Iris pigment epithelial cell (primary cell): ENCODE data around the gene SLC6A2.

Experiments
- DNase-seq: peaks from one replicate; pipeline ENCODE4 v3.0.0-alpha.2; 2011; ENCODE audit warnings: low read depth

SLC6A2 gene

GRCh38 chr16:55647798-55648197 lies 8.0 kb upstream of the SLC6A2 start:
- no peak for DNase-seq

- no peak for DNase-seq
Measured at GRCh38 chr16:55651841-55652824, 3.7 kb upstream of the SLC6A2 start.

DNA sequence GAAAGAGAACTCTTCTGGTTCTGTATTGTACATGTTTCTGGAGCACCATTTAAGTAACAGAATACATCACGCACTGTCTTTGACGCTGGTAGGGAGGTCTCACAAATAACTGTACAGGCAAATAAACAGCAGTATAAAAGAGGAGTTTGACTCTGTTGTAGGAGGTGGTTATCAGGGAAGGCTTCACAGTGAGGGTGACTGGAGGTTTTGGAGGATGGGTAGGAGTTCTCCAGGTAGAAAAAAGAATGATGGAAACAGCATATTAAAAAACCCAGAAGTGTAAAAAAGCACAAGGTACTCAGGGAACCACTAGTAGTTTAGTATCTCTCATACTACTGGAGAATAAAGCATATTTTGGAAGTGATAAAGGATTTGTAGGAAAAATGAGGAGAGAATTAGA lies 2.7 kb upstream of the SLC6A2 start:
- no peak for DNase-seq

DNA sequence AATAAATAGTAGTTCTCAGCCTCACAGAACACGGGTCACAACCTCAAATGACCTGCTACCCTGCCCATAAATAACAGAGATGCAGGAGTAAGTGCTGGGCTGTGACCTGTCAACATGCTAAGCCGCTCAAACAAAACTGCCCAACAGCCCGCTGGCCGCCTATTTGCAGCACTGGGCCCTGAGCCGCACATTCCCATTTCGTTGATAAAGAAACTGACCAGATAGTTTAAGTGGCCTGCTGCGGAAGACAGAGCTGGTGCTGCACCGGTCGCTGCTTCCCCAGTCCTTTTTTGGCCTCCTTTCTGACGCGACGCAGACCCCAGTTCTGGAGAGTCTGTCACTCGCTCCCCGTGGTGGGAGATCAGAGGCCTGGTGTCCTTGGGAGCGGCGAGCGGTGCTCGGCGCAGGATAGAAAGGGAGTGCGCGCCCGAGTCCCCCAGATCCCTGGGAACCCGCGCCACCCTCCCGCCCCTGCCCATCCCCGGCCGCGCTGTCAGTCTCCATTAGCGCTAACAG lies 349 bp upstream of the SLC6A2 start:
- DNase-seq: no peak

- DNase-seq: no peak
Measured at GRCh38 chr16:55656691-55657092, 904 bp downstream of the SLC6A2 start.

- no peak for DNase-seq
Measured at GRCh38 chr16:55657616-55658015, 1.8 kb downstream of the SLC6A2 start.

DNA sequence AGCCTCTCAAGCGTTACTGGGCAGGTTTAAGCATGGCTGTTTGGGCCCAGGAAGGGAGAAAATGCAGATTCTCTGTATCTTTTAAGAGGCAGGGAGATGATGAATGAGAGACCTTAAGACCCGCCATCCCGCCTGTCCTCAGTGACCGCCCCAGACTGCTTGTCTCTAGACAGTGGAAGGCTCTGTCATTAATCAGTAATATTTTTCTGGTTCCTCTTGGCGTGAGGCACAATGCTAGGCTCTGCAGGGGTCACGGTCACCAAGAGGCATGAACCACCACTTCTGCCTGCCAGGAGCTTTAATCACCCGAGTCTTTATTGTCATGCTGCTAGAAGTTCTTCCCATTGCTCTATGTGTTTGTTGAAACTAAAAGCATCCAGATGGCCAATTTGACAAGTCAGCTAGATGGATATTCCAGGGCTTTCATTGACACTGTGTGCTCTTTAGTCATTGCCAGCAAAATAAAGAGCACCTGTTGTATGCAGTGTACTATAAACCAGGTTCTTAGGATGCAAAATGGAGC lies 3.2 kb downstream of the SLC6A2 start:
- DNase-seq: no peak

DNA sequence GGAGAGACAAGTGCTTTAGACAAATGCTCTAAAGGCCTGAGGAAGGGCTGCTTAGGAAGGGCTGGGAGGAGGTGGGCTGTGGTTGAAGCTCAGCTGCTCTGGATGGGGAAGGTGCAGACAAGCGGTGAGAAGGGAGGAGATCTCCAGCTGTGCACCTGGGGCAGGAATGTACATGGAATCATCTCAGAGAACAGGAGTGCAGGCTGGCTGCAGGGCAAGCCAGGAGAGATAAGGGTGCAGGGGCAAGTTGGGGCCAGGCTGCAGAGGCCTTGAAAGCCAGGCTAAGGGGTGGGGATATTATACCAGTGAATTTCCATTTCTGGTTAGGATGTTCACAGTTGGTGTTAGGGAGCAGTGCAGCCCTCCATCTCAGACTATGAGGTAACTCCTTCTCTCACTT lies 4.2 kb downstream of the SLC6A2 start:
- DNase-seq: no peak

DNA sequence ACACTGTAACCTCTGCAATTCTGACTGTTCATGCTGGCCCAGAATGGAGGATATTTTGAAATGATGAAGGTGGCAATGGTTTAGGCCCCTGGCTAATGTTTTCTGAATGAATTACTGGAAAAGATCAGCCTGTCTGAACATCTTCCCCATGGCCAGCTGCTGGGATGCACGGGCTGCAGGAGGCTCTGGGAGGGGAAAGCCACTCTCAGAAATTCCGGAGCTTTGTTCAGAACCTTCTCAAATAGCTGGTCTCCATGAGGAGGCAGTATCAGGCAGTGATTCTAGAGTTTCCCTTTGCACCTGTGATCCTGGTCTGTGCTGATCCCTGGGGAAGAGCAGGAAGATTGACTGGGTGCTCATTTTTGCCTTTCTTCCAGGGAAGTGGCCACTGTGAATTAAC lies 5.0 kb downstream of the SLC6A2 start:
- DNase-seq: no peak

GRCh38 chr16:55661941-55662643 lies 6.3 kb downstream of the SLC6A2 start:
- no peak for DNase-seq

- no peak for DNase-seq
Measured at GRCh38 chr16:55662644-55663031, 6.8 kb downstream of the SLC6A2 start.

- DNase-seq: no peak
Measured at GRCh38 chr16:55663225-55663624, 7.4 kb downstream of the SLC6A2 start.

DNA sequence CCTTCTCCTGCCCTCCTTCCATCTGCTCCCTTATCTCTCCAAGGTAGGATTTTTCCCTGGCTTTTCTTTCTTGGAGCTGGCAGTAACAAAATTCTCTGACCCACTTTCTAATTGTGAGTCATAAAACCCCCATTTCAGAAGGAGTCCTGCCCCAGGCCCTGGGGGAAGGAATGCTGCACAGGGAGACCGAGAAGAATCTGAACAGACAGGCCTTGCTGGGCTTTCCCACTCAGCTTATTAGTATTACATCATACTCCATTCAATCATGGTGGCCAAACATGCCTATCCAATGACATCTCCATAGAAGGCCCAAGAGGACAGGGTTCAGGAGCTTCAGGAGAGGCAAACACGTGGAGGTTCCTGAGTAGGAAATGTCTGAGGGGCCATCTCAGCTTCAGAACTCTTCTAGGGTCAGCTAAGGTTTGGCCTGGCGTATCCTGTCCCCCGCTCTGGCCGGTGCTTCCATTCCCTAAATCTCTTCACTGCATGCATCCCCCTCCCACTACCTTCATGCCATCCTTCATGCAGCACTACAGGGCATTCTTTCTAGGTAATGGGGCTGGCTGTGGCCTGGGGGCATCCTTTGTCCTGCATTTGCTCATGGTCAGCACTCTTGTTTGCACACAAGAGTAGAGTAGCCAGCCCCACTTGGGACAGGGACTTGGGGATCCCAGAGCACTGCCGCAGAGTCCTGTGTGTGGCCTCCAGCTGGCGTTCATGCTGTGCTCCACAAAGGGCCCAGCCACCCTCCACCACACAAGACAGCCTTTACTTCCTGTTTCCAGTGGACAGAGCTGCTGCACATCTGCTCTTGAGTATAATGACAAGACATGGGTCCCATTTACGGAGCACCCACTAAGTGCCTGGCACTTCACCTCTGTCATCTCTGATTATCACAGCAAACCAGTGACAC lies 8.2 kb downstream of the SLC6A2 start:
- no peak for DNase-seq

GRCh38 chr16:55664786-55665407 lies 9.1 kb downstream of the SLC6A2 start:
- DNase-seq: no peak

DNA sequence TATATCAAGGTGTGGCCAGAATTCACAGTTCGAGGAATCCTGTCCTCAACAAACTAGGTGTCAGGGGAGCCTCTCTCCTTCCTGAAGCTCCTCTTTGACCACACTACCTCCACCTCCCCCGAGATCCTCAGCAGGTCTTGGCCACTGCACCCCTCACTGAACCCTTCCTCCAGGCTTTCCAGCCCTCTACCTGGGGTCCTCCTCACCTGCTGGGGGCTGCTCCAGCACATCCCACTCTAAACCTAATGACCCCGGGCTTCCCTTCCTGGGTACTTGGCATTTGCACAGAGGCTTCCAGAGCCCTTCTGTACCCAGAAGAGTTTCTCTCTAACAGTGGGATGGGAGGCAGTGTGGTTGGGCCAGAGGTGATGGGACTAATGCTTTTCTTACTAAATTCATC lies 9.7 kb downstream of the SLC6A2 start:
- DNase-seq: no peak

- no peak for DNase-seq
Measured at GRCh38 chr16:55666012-55666411, 10.2 kb downstream of the SLC6A2 start.

DNA sequence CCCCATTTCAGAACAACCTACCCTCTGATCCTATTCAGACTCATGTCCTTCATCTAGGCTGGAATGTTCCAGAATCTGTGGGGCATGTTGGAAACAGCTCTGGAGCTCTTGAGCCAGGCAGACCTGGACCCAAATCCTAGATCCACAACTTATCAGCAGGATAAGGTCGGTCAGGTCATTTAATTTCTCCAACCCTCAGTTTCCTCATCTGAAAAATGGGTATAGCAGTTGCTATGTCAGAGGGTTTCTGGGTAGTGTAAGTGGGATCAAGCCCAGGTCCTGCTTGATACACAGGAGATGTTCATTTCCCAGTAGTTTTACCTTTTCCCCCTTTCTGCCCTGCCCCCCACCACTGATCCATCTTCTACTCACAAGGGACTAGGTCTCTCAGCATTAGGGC lies 12.0 kb downstream of the SLC6A2 start:
- DNase-seq: no peak

GRCh38 chr16:55668340-55669281 lies 12.8 kb downstream of the SLC6A2 start:
- no peak for DNase-seq

DNA sequence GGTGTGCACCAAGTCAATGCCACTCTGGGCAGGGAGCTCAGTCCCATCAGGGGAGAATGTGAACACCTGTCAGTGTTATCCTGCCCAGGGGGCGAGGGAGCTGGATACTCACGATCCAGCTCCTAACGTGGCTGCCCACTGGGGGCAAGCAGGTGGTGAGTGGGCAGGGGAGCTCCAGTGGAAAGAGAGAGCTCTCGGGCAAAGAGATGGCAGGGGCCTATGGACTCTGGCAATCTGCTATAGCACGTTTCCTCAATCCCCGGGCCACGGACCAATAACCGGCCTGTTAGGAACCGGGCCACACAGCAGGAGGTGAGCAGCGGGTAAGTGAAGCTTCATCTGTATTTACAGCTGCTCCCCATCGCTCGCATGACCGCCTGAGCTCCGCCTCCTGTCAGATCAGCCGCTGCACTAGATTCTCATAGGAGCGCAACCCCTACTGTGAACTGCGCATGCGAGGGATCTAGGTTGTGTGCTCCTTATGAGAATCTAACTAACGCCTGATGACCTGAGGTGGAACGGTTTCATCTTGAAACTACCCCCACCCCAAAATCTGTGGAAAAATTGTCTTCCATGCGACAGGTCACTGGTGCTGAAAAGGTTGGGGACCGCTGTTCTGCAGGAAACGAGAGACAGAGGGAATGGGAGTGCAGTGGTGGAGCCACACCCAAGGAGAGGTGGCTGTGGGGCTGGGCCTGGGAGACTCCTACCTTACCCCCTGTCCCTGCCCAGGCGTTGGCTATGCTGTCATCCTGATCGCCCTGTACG lies 15.6 kb downstream of the SLC6A2 start:
- no peak for DNase-seq

- no peak for DNase-seq
Measured at GRCh38 chr16:55671974-55672280, 16.1 kb downstream of the SLC6A2 start.
